K562 (cell line): Measurements from ENCODE around the gene GABRR2. TPM values are rescaled to one million over a fixed set of nuclear protein-coding genes. Genes with fewer than 3 reads are reported as not detected.
"Not testable (repeated sequence)": the region's sequence is repeated elsewhere in the genome, so short reads cannot be mapped to it uniquely, and the experiment has no call there.

Source experiments
- ATAC-seq: fragments of 200-7000 bp; cut with Tn5 transposase; 3 replicates; pipeline ENCODE4 v1.9.1; 2020; ENCODE audit warnings: moderate library complexity
- BruUV-seq: library from RNA; stranded (reverse); fragments of 400-500 nt; replicated peaks from 2 replicates; lab custom pipeline; 2021; lab: Mats Ljungman, UMichigan
- CTCF ChIA-PET: fragments of 300-600 bp; formaldehyde crosslinking; extraction: SDS; loops from one replicate; lab custom pipeline; 2021; ENCODE audit warnings: low intra/inter-chr PET ratio; lab: Yijun Ruan, JAX
- POLR2A ChIA-PET: fragments of 300-600, 350-650 bp; sonication (Branson Sonifier 250); formaldehyde crosslinking; extraction: SDS; loops from one replicate; lab custom pipeline; 2021; ENCODE audit warnings: antibody characterized with exemption, inconsistent platforms; lab: Yijun Ruan, JAX
- DNase-seq, 4 experiments: peaks; one replicate each; pipeline versions ENCODE4 v3.0.0 to v3.0.0-alpha.2; 2011 to 2018; ENCODE audit warnings: low spot score in 3 of 4, mixed read lengths in 3 of 4; ENCODE audit errors: extremely low read depth in 1 of 4
- FAIRE-seq: peaks from 2 replicates; lab custom pipeline; 2011; peaks lifted over from hg19 to GRCh38; lab: Jason Lieb, UNC
- H2AFZ ChIP-seq: 2 replicates; pipeline ENCODE4 v1.6.0; 2011; ENCODE audit warnings: low read depth, low read length, control low read depth, inconsistent platforms
- H3K27ac ChIP-seq: fragments of 200-600 bp; 3 replicates; pipeline ENCODE4 v1.8.0; 2011; ENCODE audit warnings: low read depth, mild to moderate bottlenecking, control low read depth, inconsistent platforms, low read length, moderate library complexity, mixed read lengths; ENCODE audit errors: extremely low read depth
- H3K27me3 ChIP-seq, 2 experiments: fragments of 300-600 bp in 1 of 2; 2 replicates in 1 of 2; 3 replicates in 1 of 2; pipeline versions ENCODE4 v1.6.0 to v1.8.0; 2011; ENCODE audit warnings: inconsistent platforms in 2 of 2, low read length in 2 of 2, mild to moderate bottlenecking in 1 of 2, mixed read lengths in 1 of 2, moderate library complexity in 1 of 2; ENCODE audit not compliant: control insufficient read depth in 2 of 2, insufficient read depth in 2 of 2
- H3K36me3 ChIP-seq: fragments of 300-600 bp; 3 replicates; pipeline ENCODE4 v1.8.0; 2011; ENCODE audit warnings: mild to moderate bottlenecking, low read length, inconsistent platforms; ENCODE audit not compliant: control insufficient read depth, insufficient read depth
- H3K4me1 ChIP-seq, 2 experiments: fragments of 200-600 bp in 1 of 2; replicated peaks in 1 of 2; 2 replicates in 1 of 2; 3 replicates in 1 of 2; pipeline versions ENCODE4 v1.5.1 to v1.8.0; 2011; ENCODE audit warnings: inconsistent platforms in 2 of 2, low read length in 2 of 2, mild to moderate bottlenecking in 1 of 2, mixed read lengths in 1 of 2, moderate library complexity in 1 of 2; ENCODE audit not compliant: control insufficient read depth in 2 of 2, insufficient read depth in 2 of 2
- H3K4me2 ChIP-seq: 2 replicates; pipeline ENCODE4 v1.6.1; 2011; ENCODE audit warnings: low read length, control low read depth, inconsistent platforms, mixed read lengths; ENCODE audit not compliant: insufficient read depth
- H3K4me3 ChIP-seq: fragments of 200-600 bp; sonication (generic), shearing (Covaris generic); 2 replicates; pipeline ENCODE4 v1.5.1; 2016; ENCODE audit warnings: control low read depth, inconsistent platforms
- H3K79me2 ChIP-seq: fragments of 200-600 bp; 3 replicates; pipeline ENCODE4 v1.8.0; 2011; ENCODE audit warnings: low read length, inconsistent platforms; ENCODE audit not compliant: control insufficient read depth, insufficient read depth
- H3K9ac ChIP-seq, 2 experiments: 2 replicates each; pipeline versions ENCODE4 v1.6.0 to v1.6.1; 2011; ENCODE audit warnings: low read depth in 2 of 2, low read length in 2 of 2, control low read depth in 1 of 2, inconsistent platforms in 1 of 2, mild to moderate bottlenecking in 1 of 2, mixed read lengths in 1 of 2; ENCODE audit not compliant: insufficient read depth in 1 of 2
- H3K9me1 ChIP-seq: one replicate; pipeline ENCODE4 v1.6.0; 2011; ENCODE audit warnings: inconsistent platforms, mild to moderate bottlenecking, low read length, moderate library complexity; ENCODE audit not compliant: control insufficient read depth, insufficient read depth
- H3K9me3 ChIP-seq: replicated peaks from 2 replicates; pipeline ENCODE4 v1.5.1; 2011; ENCODE audit warnings: low read depth, low read length, inconsistent platforms; ENCODE audit not compliant: control insufficient read depth, insufficient read depth
- H4K20me1 ChIP-seq: replicated peaks from 2 replicates; pipeline ENCODE4 v1.6.1; 2011; ENCODE audit warnings: low read length, inconsistent platforms, mixed read lengths; ENCODE audit not compliant: control insufficient read depth, insufficient read depth
- CTCF ChIP-seq, 3 experiments: IDR thresholded peaks in 2 of 3; conservative IDR thresholded peaks in 1 of 3; 2 replicates each; pipeline ENCODE4 v1.5.1; 2011 to 2012; ENCODE audit warnings: low read length in 3 of 3, mild to moderate bottlenecking in 3 of 3, control low read depth in 2 of 3, improper control_type of control experiment in 1 of 3, inconsistent platforms in 1 of 3, low read depth in 1 of 3, mixed read lengths in 1 of 3, moderate library complexity in 1 of 3; ENCODE audit not compliant: insufficient read depth in 2 of 3
- PRPF4 ChIP-seq: fragments of 200-400 bp; formaldehyde crosslinking; IDR thresholded peaks from one replicate; pipeline ENCODE4 v1.6.1; 2017; ENCODE audit warnings: low read length, low read depth, mild to moderate bottlenecking; ENCODE audit not compliant: insufficient read depth, poor library complexity, severe bottlenecking
- WGBS: fragments of 100-300 bp; shearing (Covaris generic); methylation state at CpG from one replicate; pipeline ENCODE4 v1.1.6; 2016; ENCODE audit warnings: low coverage, mixed read lengths; ENCODE audit not compliant: insufficient coverage; ENCODE audit errors: missing lambda C conversion rate; 5-methylcytosine and 5-hydroxymethylcytosine counted together
- in situ Hi-C: fragments of 300-500 bp; cut with MboI; formaldehyde crosslinking; loops from 4 replicates; pipeline ENCODE4 v1.15.0; 2018; ENCODE audit warnings: inconsistent platforms, mixed read lengths
- intact Hi-C: fragments of 100-400 bp; cut with micrococcal nuclease; formaldehyde crosslinking; loops from 2 replicates; pipeline ENCODE4 v1.14.2; 2022
- polyA plus RNA-seq, 8 experiments: library from polyadenylated mRNA; depleted of rRNA in 4 of 8; stranded (reverse) in 5 of 8; unstranded in 3 of 8; fragments of >200 nt; fragmentation: Nextera tagmentation in 2 of 8; fragmentation: Illumina TruSeq in 1 of 8; extraction: Ambion mirVana in 2 of 8; extraction: Trizol in 1 of 8; gene quantifications; 2 replicates each; pipeline versions ENCODE4 v1.2.1 to v1.2.3, GENCODE V29; 2011 to 2014; ENCODE audit warnings: inconsistent platforms in 1 of 8, missing spikeins in 1 of 8
- total RNA-seq, 7 experiments: library from RNA; depleted of rRNA in 6 of 7; stranded (reverse); fragments of >200 nt in 6 of 7; fragmentation: Illumina TruSeq in 2 of 7; extraction: Trizol in 2 of 7; gene quantifications; 2 replicates each; pipeline versions ENCODE4 v1.2.1 to v1.2.3, GENCODE V29; 2011 to 2021; ENCODE audit warnings: low replicate concordance in 1 of 7

The GABRR2 gene
- total and polyA plus RNA-seq, 9 of the 15 experiments (the other 6 are each of a cell fraction or from before 2014, with no cell fraction given): 0.09 to 0.13 (median 0.10) TPM; not detected in 6

- Histone ChIP-seq H3K9me1 (no peaks in the 10 kb centered on the region), H2AFZ (no peak overlapping the region), H3K4me3 (no peak overlapping the region), H4K20me1 (no peaks in the 10 kb centered on the region; the same call in 1 of the 2 replicates), H3K79me2 (no peaks in the 10 kb centered on the region), H3K27ac (no peak overlapping the region), H3K9me3 (no peaks in the 10 kb centered on the region), H3K36me3 (no peaks in the 10 kb centered on the region), H3K4me1 (no peaks in the 10 kb centered on the region; a peak in 2 of 5 replicates), H3K4me2 (no peak overlapping the region), H3K9ac (no peak overlapping the region), H3K27me3 (peaks cover 2 to 26% of the 10 kb centered on the region in 2 experiments; a peak in 4 of 5 replicates)
- no peak for ATAC-seq
- in situ Hi-C loops (no loop called here), intact Hi-C loops (no loop called here)
- DNase-seq: no peak
- WGBS: 4% methylated on average over 2 of the region's 2 CpGs
- ChIA-PET CTCF (no interaction called here), POLR2A (no interaction called here)
- TF ChIP-seq PRPF4 (no peak), CTCF (IDR thresholded peaks at IDR 0.05 in 2 of 3, conservative IDR thresholded peaks at IDR 0.05 in 1 of 3; ENCODE audit: insufficient read depth in 2 of 3, low read depth in 1 of 3, low read length in 3 of 3) (no peak)
- BruUV-seq: no TSS peak
- no peak for FAIRE-seq
Measured at GRCh38 chr6:89295981-89296380, 19.1 kb downstream of the GABRR2 start.

GRCh38 chr6:89295116-89295515 is 20.0 kb downstream of the GABRR2 start:
- H3K4me3 ChIP-seq, H3K36me3 ChIP-seq, H3K4me2 ChIP-seq, CTCF ChIA-PET, POLR2A ChIA-PET, intact Hi-C loops, H4K20me1 ChIP-seq, H3K27ac ChIP-seq, H3K9ac ChIP-seq, BruUV-seq, ATAC-seq, H2AFZ ChIP-seq, H3K9me1 ChIP-seq, in situ Hi-C loops, H3K9me3 ChIP-seq, FAIRE-seq, H3K79me2 ChIP-seq, H3K4me1 ChIP-seq, DNase-seq: not testable (repeated sequence)
- peaks cover 5 to 33% of the 10 kb centered on the region in 2 experiments; a peak in 4 of 5 replicates for H3K27me3 ChIP-seq
- no CpG with 5 or more reads among the region's 1 CpG for WGBS
